ENCODE data around the gene SNX9.

SNX9 gene

DNA sequence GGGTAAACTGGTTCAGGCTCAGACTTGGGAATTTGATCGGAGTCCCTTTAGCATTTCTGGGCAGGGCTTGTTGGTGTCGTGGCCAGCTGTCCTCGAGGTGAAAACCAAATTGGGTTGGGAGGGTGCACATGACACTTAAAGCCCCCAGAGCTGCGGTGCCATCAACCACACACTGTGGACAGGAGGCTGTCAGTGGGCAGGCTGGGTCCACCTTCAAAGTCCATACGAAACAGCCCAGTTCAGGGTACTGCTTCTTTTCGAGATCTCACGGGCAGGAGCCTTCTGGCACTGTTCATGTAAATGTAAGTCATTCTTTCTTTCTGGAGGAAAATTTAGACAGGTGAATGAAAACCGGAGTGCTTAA, 165.6 kb downstream of the SNX9 start:
- no peak for DNase-seq
- no peak overlapping the region for H3K4me3 Mint-ChIP-seq
- TF ChIP-seq, protein P1, sequence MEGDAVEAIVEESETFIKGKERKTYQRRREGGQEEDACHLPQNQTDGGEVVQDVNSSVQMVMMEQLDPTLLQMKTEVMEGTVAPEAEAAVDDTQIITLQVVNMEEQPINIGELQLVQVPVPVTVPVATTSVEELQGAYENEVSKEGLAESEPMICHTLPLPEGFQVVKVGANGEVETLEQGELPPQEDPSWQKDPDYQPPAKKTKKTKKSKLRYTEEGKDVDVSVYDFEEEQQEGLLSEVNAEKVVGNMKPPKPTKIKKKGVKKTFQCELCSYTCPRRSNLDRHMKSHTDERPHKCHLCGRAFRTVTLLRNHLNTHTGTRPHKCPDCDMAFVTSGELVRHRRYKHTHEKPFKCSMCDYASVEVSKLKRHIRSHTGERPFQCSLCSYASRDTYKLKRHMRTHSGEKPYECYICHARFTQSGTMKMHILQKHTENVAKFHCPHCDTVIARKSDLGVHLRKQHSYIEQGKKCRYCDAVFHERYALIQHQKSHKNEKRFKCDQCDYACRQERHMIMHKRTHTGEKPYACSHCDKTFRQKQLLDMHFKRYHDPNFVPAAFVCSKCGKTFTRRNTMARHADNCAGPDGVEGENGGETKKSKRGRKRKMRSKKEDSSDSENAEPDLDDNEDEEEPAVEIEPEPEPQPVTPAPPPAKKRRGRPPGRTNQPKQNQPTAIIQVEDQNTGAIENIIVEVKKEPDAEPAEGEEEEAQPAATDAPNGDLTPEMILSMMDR (IDR thresholded peaks at IDR 0.05) = no peak
- H3K4me1 Mint-ChIP-seq = peaks cover 29% of the 10 kb centered on the region
- H3K27ac Mint-ChIP-seq = no peak overlapping the region
- no peaks in the 10 kb centered on the region for H3K27me3 Mint-ChIP-seq (ENCODE audit: low read depth, poor library complexity)
- H3K9me3 Mint-ChIP-seq = no peaks in the 10 kb centered on the region
- H3K36me3 Mint-ChIP-seq (ENCODE audit: low read depth) = no peaks in the 10 kb centered on the region

DNA sequence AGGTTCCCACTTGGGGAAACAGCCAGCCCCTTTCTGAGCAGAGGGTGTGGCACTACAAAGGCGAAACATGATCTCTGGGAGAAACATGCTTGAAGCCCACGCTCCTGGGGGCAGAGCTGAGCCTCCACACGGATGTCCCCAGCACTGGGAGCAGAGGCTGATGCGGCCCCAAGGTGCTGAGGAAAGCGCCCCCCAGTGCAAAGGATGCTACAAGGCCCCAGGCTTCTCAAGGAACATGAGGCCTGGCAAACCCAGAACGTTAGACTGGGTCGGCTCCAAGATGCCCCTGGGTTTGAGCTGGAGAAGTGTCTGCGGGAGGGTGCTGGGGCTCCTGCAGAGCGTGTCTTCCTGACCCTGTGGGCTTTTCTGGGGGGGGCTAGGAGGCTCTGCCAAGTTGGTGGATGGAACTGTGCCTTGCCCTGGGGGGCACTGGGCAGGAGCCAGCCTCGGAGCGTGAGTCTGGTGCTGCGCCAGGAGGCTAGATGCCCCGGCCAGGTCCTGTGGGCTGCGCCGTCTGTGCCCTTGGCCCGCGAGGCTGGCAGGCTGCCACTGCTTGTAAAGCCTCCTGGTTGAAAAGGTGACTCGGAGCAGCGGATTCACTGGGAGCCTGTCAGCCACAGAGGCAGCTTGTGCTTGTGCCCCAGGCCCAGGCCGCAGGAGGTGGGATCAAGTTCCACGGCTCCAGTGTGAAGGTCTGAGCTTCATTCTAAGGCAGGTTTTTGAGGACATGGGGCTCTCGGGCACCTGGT, 166.7 kb downstream of the SNX9 start:
- Mint-ChIP-seq H3K36me3 (ENCODE audit: low read depth) (no peaks in the 10 kb centered on the region), H3K4me1 (peaks cover 29% of the 10 kb centered on the region), H3K27ac (no peak overlapping the region), H3K4me3 (no peak overlapping the region), H3K27me3 (ENCODE audit: low read depth, poor library complexity) (no peaks in the 10 kb centered on the region), H3K9me3 (no peaks in the 10 kb centered on the region)
- DNase-seq = no peak
- TF ChIP-seq, protein P1 (IDR thresholded peaks at IDR 0.05) = no peak

DNA sequence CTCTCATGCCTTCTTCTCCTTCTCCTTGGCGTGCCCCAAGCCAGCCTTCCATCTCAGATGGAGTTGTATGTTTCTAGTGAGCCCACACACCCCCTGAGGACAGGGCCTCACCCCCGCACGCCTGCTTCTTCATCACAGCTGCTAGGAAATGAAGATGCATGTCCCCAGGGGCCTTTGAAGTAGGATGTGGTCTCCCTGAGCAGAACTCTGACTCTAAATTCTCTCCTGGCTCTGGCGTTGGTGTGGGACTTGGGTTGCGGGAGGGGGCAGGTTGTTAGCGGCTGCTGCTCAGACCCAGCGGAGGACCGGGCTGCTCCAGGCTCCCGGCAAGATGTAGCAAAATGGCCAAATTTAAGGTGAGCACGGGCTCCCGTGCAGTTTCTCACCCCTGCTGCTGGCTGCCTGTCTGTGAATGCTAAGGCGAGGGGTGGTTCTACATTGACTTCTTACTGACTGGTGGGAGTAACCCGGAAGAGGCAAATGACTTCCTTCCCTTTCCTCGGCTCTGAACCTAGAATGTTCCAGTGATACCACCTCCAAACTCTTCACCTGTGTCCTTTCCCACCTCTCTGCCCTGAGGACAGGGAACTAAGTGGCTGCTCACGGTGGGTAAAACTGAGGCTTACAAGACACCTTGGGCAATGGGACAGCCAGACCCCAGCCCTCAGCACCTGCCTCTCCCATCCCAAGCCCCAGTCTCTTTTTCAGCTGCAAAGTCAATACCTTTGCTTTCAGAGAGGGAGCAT, 167.4 kb downstream of the SNX9 start:
- Mint-ChIP-seq H3K36me3 (ENCODE audit: low read depth) (no peaks in the 10 kb centered on the region), H3K27me3 (ENCODE audit: low read depth, poor library complexity) (no peaks in the 10 kb centered on the region), H3K4me1 (peaks cover 30% of the 10 kb centered on the region), H3K9me3 (no peaks in the 10 kb centered on the region), H3K4me3 (no peak overlapping the region), H3K27ac (peak overlapping the region; percentile 79)
- TF ChIP-seq, protein P1 (IDR thresholded peaks at IDR 0.05) = no peak
- no peak for DNase-seq

DNA sequence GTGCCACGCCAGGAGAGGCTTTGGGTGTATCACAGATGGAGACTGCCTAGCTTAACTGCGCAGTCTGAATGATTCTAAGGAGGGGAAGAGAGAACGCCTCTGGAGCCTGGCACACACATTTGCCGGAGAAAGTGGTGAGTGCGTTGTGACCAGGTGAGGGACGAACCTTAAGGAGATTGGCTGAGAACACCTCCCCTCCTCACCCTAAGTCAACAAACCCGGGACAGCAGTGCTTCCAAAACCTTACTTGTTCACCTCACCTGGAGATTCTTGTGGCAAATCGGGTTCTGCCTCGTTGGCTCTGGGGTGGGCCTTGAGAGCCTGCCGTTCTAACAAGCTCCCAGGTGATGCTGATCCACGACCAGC, 168.0 kb downstream of the SNX9 start:
- no peak overlapping the region for H3K4me3 Mint-ChIP-seq
- no peaks in the 10 kb centered on the region for H3K27me3 Mint-ChIP-seq (ENCODE audit: low read depth, poor library complexity)
- no peak for DNase-seq
- TF ChIP-seq, protein P1 (IDR thresholded peaks at IDR 0.05) = no peak
- H3K9me3 Mint-ChIP-seq = no peaks in the 10 kb centered on the region
- no peaks in the 10 kb centered on the region for H3K36me3 Mint-ChIP-seq (ENCODE audit: low read depth)
- H3K27ac Mint-ChIP-seq = no peak overlapping the region
- peaks cover 28% of the 10 kb centered on the region for H3K4me1 Mint-ChIP-seq

DNA sequence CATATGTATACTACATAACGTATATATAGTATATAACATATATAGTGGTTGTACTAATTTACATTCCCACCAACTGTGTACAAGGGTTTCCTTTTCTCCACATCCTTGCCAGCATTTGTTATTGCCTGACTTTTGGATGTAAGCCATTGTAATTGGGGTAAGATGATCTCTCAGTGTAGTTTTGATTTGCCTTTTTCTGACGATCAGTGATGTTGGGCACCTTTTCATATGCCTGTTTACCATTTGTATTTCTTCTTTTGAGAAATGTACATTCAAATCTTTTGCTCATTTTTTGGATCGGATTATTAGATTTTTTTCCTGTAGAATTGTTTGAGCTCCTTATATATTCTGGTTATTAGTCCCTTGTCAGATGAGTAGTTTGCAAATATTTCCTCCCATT, 170.0 kb downstream of the SNX9 start:
- DNase-seq = no peak
- Mint-ChIP-seq H3K36me3 (ENCODE audit: low read depth) (no peaks in the 10 kb centered on the region), H3K27me3 (ENCODE audit: low read depth, poor library complexity) (peaks cover 3% of the 10 kb centered on the region), H3K9me3 (no peaks in the 10 kb centered on the region), H3K4me3 (no peak overlapping the region), H3K27ac (no peak overlapping the region), H3K4me1 (peaks cover 46% of the 10 kb centered on the region)
- TF ChIP-seq, protein P1 (IDR thresholded peaks at IDR 0.05) = no peak
